Stimulated activated CD4-positive, alpha-beta T cell treated with anti-CD3 and anti-CD28 coated beads, TNF-alpha, amount 100 ng/mL, for 48 hours (primary cell): ENCODE measurements around the gene RAD52.

Experiments used
- DNase-seq, 3 donors: peaks; one replicate each; pipeline ENCODE4 v3.0.0-alpha.2; 2020; ENCODE audit warnings: low read depth in 3 of 3

The RAD52 gene

GRCh38 chr12:949453-950191, at the start of gene RAD52:
RAD52 (minus strand) TSS chr12:949694; CDS start chr12:933058, 16,636 bp downstream.
- peak; percentile 95 to 96 (median 96) for DNase-seq

DNA sequence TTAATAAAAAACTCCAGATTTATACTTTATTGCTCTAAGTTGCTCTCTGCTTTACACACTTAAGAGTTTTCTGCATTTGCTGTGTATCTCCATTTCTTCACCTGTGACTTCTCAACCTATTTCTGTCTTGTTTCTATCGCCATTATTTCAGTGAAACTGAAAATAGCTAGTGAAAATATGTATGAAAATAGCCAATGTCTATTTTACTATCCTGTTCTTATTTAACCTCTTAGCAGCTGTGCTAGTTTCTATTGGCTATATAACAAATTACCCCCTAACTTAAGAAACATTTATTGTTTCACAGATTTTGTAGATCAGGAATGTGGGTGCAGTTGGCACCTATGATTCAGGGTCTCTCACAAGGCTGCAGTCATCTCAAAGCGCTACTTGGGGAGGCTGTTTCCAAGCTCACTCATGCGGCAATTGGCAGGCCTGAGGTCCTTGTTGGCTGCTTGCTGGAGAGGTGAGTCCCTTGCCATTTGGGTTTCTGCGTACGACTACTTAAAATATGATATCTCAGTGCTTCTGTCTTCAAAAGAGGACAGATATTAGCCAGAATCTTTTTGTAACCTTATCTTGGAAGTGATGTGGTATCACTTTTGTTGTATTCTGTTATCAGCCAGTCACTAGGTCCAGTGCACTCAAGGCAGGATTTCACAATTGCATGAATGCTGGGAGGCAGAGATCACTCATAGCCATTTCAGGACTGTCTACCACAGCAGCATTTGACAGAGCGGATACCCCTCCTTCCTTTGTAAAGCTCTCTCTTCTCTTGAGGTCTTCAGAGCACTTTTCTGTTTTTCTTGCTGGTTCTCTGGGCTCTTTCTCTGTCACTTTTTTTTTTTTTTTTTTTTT, 48.8 kb upstream of the RAD52 start:
- no peak for DNase-seq

- no peak for DNase-seq
These were observed 48.0 kb upstream of the RAD52 start for GRCh38 chr12:997505-997904.

GRCh38 chr12:996881-997280, 47.4 kb upstream of the RAD52 start:
- no peak for DNase-seq

DNA sequence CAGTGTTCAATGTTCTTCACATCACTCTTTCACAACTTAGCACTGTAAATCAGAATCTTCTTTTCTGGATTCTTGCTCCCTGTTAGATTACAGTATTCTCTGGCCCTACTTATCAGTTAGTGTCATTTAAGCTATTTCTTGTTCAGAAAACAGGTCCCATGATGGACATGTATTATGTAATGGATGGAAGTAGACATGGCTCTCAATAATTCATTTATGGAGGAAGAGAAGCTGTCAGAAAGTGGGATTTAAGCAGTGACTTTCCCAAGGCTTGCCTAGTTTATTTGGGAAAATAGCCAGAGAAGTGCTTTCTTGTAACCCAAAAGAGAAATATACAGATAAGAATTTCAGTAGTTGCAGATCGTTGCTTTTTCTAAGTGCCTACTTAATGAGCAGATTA, 43.2 kb upstream of the RAD52 start:
- DNase-seq = no peak

DNA sequence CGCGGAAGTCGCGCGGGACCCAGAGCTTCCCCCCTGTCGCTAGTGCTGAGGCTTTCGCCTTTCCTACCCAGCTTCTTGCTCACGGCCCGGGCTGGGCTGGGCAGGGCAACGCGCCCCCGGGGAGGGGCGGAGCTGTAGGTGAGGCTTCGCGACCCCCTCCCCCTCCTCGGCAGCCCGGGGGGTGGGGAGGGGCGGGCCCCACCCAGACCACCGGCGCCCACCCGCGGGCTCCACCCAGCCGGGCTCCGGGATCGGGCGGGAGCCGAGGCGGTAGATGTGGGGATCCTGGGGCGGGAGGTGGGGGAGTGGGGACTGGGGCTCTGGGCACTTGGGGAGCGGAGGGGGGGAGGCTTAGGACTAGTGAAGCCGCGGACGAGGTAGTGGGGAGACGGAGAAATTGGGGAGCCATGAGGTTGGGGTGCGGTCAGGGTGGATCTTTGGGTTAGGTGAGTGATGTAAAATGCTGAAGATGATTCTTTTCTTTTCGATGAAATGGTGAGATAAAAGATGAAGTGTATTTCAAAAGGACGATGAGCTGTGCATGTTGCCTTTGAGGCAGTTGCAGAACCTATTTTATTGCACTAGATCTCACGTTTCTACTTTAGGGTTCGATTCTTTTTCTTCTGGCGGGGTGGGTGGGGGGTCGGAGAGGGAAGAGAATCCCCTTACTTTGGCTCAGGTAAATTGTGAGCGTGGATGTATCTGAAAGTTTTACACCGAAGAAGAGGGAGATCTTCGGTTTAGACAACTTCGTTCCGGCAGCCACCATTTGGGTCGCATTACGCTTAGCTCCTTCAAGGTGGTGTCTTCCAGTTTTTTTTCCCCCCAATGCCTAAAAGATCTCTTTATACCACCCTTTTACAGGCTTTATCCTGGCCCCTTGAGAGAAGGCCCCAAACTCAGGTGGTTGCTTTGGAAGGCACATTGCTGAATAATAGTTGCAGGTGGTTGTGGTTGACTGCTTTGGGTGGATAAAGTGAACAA, 42.1 kb upstream of the RAD52 start:
- DNase-seq = peak in 1 of 3 donors; percentile 3

DNA sequence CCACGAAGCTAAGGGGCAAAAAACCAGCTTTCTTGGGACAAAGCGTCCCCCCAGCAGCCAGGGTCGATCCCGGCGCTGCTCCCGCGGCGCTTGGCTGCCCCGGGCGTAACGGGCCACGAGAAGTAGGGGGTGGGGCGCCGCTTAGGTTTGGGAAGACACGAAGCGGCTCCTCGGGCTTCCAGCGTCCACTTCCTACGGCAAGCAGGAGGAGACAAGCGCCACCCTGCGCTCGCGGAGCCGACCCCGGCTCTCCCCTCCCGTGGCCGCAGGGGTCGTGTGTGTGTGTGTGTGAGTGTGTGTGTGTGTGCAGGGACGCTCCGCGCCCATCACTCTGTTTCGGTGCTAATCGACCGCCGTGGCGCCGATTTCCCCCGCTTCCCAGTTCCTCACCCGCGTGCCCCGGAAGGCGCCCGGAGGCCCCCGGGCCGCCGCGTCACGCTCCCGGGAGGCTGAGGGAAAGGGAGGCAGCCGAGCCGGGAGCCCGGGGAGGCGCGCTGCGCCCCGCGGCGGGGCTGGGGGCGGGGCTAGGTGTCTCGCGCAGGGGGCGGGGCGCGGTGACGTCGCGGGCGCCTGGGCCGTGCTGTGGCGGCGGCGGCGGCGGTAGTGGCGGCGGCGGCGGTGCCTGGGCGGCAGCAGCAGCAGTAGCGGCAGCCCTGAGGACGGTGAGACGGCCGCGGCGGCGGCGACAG, 41.3 kb upstream of the RAD52 start, which contains the start of gene ERC1:
TSS of gene ERC1 (plus strand) at position 563 of the 689 bp plus-strand sequence. CDS start 36,681 bp downstream, outside the sequence.
- DNase-seq = peak; percentile 69 to 85 (median 75)

- DNase-seq = peak; percentile 31 to 46 (median 33)
These were observed 40.5 kb upstream of the RAD52 start for GRCh38 chr12:989751-990660.

GRCh38 chr12:989051-989450, 39.6 kb upstream of the RAD52 start:
- DNase-seq = no peak

GRCh38 chr12:988646-989045, 39.2 kb upstream of the RAD52 start:
- DNase-seq = no peak

GRCh38 chr12:981961-982360, 32.5 kb upstream of the RAD52 start:
- no peak for DNase-seq

DNA sequence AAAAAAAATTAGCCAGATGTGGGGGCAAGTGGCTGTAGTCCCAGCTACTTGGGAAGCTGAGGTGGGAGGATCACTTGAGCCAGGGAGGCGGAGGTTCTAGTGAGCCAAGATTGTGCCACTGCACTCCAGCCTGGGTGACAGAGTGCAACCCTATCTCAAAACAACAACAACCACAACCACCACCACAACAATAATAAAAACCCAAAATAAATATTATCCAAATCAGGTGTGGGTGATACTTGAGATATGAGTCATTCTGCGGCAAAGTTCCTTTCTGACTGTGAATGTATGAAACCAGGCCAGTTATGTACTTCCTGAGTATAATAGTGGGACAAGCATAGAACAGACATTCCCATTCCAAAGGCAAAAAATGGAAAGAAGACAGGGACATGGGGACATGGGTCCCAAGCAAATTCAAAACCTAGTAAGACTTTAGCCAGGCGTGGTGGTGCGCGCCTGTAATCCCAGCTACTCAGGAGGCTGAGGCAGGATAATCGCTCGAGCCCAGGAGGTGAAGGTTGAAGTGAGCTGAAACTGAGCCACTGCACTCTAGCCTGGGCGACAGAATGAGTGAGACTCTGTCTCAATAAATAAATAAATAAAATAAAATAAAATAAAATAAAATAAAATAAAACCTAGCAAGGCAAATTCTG, 31.8 kb upstream of the RAD52 start:
- no peak for DNase-seq

GRCh38 chr12:979349-979748, 29.9 kb upstream of the RAD52 start:
- no peak for DNase-seq

- no peak for DNase-seq
These were observed 27.7 kb upstream of the RAD52 start for GRCh38 chr12:977156-977555.

- DNase-seq = no peak
These were observed 27.1 kb upstream of the RAD52 start for GRCh38 chr12:976644-977043.

DNA sequence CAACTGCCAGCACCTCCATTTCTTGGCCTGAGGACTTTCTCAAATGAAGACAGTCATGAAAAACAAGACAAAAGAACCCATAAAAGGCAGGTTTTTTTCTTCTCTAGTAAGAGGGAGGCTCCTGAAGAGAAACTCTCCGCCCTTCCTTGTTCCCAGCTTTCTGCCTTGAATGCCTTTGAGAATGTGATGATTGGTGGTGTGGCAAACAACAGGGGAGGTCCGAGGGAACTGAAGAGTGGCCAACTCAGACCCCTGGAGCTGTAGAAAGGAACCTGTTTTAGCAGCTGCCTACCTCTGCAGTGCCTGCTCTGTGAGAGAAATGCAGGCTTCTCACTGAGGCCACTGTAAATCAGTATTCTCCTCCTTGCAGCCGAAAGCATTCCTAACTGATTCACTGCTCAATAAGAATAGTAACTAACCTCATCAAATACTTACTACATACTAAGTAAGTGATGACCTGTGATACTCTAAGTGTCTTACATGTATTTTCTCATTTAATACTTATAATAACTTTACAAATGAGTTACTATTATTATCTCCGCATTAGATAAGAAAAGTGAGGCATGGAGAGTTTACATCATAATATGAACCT, 24.9 kb upstream of the RAD52 start:
- DNase-seq = no peak

GRCh38 chr12:971991-972390, 22.5 kb upstream of the RAD52 start:
- no peak for DNase-seq

- DNase-seq = no peak
These were observed 20.3 kb upstream of the RAD52 start for GRCh38 chr12:969821-970220.

DNA sequence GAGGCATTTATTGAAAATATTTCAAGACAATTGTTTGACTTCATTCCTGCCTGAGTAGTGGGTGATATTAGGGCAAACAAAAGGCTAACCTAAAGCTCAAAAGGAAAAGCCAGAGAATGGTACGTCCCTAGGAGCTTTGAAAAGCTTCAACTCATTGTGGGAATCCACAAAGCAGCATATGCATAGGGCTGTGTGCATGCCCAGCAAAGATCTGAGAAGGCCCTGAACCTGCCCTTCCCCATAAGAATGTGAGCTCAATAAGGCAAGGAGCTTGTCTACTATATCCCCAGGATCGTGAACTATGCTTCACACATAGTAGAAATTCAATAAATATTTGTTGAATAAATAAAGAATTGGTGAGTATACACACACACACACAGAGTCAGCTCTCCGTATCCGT, 19.1 kb upstream of the RAD52 start:
- no peak for DNase-seq
